Neuron (in vitro differentiated cells): ENCODE data around the gene GDPD1.
"Not testable (repeated sequence)": the region's sequence is repeated elsewhere in the genome, so short reads cannot be mapped to it uniquely, and the experiment has no call there.

ENCODE experiments used
- H2AFZ ChIP-seq: one replicate; pipeline ENCODE4 v1.6.1; 2013; ENCODE audit warnings: low read depth, mild to moderate bottlenecking, inconsistent platforms, low read length, moderate library complexity
- H3K27me3 ChIP-seq: one replicate; pipeline ENCODE4 v1.6.1; 2013; ENCODE audit warnings: low read length; ENCODE audit not compliant: insufficient read depth
- H3K36me3 ChIP-seq: one replicate; pipeline ENCODE4 v1.6.1; 2013; ENCODE audit warnings: low read length; ENCODE audit not compliant: insufficient read depth
- H3K4me1 ChIP-seq: one replicate; pipeline ENCODE4 v1.6.1; 2013; ENCODE audit warnings: low read length; ENCODE audit not compliant: insufficient read depth
- H3K4me3 ChIP-seq: 2 replicates; pipeline ENCODE4 v1.5.1; 2013; ENCODE audit warnings: mild to moderate bottlenecking, low read length, moderate library complexity
- H3K9me3 ChIP-seq: one replicate; pipeline ENCODE4 v1.6.1; 2013; ENCODE audit warnings: low read length

GDPD1 gene

DNA sequence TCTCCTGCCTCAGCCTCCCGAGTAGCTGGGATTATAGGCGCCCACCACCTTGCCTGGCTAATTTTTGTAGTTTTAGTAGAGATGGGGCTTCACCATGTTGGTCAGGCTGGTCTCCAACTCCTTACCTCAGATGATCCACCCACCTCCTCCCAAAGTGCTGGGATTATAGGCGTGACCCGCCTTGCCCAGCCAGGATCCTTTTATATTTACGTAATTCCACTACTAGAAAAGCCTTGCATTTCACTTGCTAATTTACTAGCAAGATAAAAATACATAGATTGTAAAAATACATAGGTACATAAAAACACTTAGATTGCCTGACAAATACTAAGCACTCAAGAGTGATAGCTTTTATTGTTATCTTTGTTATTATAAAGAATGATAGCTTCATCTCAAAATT lies 47.5 kb downstream of the GDPD1 start:
- H2AFZ ChIP-seq = no peak overlapping the region
- no peaks in the 10 kb centered on the region for H3K27me3 ChIP-seq
- H3K4me1 ChIP-seq = no peaks in the 10 kb centered on the region
- no peak overlapping the region for H3K4me3 ChIP-seq
- H3K9me3 ChIP-seq = no peaks in the 10 kb centered on the region
- peaks cover 28% of the 10 kb centered on the region for H3K36me3 ChIP-seq

- Histone ChIP-seq H3K27me3 (no peaks in the 10 kb centered on the region), H3K4me1 (no peaks in the 10 kb centered on the region), H3K9me3 (peaks cover 5% of the 10 kb centered on the region), H3K36me3 (peaks cover 16% of the 10 kb centered on the region), H3K4me3 (no peak overlapping the region), H2AFZ (no peak overlapping the region)
These were observed 55.3 kb downstream of the GDPD1 start for GRCh38 chr17:59275618-59276017.

- Histone ChIP-seq H3K36me3 (peaks cover 8% of the 10 kb centered on the region), H3K4me3 (no peak overlapping the region), H3K9me3 (peaks cover 5% of the 10 kb centered on the region), H3K4me1 (no peaks in the 10 kb centered on the region), H2AFZ (no peak overlapping the region), H3K27me3 (no peaks in the 10 kb centered on the region)
These were observed 56.7 kb downstream of the GDPD1 start for GRCh38 chr17:59277031-59277430.

GRCh38 chr17:59278406-59278805 lies 58.1 kb downstream of the GDPD1 start:
- no peak overlapping the region for H3K4me3 ChIP-seq

GRCh38 chr17:59284317-59284716 lies 64.0 kb downstream of the GDPD1 start:
- H2AFZ ChIP-seq = no peak overlapping the region
- no peaks in the 10 kb centered on the region for H3K27me3 ChIP-seq
- H3K4me3 ChIP-seq = no peak overlapping the region
- H3K4me1 ChIP-seq = no peaks in the 10 kb centered on the region
- peaks cover 2% of the 10 kb centered on the region for H3K36me3 ChIP-seq
- H3K9me3 ChIP-seq = peaks cover 5% of the 10 kb centered on the region

More at GRCh38 chr17:59278406-59278805, 58.1 kb downstream of the GDPD1 start:
- H3K27me3 ChIP-seq = no peaks in the 10 kb centered on the region
- H3K9me3 ChIP-seq = peaks cover 5% of the 10 kb centered on the region
- no peak overlapping the region for H2AFZ ChIP-seq
- no peaks in the 10 kb centered on the region for H3K4me1 ChIP-seq
- H3K36me3 ChIP-seq = no peaks in the 10 kb centered on the region

GRCh38 chr17:59287452-59287851 lies 67.1 kb downstream of the GDPD1 start:
- H3K27me3 ChIP-seq = no peaks in the 10 kb centered on the region
- no peaks in the 10 kb centered on the region for H3K4me1 ChIP-seq
- H3K4me3 ChIP-seq = no peak overlapping the region
- no peaks in the 10 kb centered on the region for H3K9me3 ChIP-seq
- H2AFZ ChIP-seq = no peak overlapping the region
- peaks cover 2% of the 10 kb centered on the region for H3K36me3 ChIP-seq

- H3K4me3 ChIP-seq = no peak overlapping the region
- H3K36me3 ChIP-seq = peaks cover 2% of the 10 kb centered on the region
- no peaks in the 10 kb centered on the region for H3K4me1 ChIP-seq
- H2AFZ ChIP-seq = no peak overlapping the region
- H3K9me3 ChIP-seq = no peaks in the 10 kb centered on the region
- H3K27me3 ChIP-seq = no peaks in the 10 kb centered on the region
These were observed 67.6 kb downstream of the GDPD1 start for GRCh38 chr17:59287891-59288290.

- H3K27me3 ChIP-seq = no peaks in the 10 kb centered on the region
- no peaks in the 10 kb centered on the region for H3K4me1 ChIP-seq
- H3K4me3 ChIP-seq = no peak overlapping the region
These were observed 69.6 kb downstream of the GDPD1 start for GRCh38 chr17:59289981-59290301.

DNA sequence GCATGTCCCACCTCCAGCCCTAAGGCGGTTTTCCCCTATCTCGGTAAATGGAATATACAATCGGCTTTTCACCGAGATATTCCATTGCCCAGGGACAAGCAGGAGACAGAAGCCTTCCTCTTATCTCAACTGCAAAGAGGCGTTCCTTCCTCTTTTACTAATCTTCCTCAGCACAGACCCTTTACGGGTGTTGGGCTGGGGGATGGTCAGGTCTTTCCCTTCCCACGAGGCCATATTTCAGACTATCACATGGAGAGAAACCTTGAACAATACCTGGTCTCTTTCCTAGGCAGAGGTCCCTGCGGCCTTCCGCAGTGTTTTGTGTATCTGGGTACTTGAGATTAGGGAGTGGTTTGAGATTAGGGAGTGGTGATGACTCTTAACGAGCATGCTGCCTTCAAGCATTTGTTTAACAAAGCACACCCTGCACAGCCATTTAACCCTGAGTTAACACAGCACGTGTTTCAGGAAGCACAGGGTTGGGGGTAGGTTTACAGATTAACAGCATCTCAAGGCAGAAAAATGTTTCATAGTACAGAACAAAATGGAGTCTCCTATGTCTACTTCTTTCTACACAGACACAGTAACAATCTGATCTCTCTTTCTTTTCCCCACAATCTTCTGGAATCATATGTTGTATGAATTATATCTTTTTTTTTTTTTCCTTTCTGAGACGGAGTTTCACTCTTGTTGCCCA lies 70.1 kb downstream of the GDPD1 start:
- H3K9me3 ChIP-seq, H3K4me3 ChIP-seq, H3K27me3 ChIP-seq, H2AFZ ChIP-seq, H3K36me3 ChIP-seq, H3K4me1 ChIP-seq: not testable (repeated sequence)

More at GRCh38 chr17:59289981-59290301, 69.6 kb downstream of the GDPD1 start:
- H3K36me3 ChIP-seq = peaks cover 2% of the 10 kb centered on the region
- H3K9me3 ChIP-seq = no peaks in the 10 kb centered on the region
- H2AFZ ChIP-seq = no peak overlapping the region

- no peak overlapping the region for H2AFZ ChIP-seq
- no peaks in the 10 kb centered on the region for H3K27me3 ChIP-seq
- H3K36me3 ChIP-seq = peaks cover 2% of the 10 kb centered on the region
- H3K4me3 ChIP-seq = no peak overlapping the region
- H3K9me3 ChIP-seq = no peaks in the 10 kb centered on the region
- no peaks in the 10 kb centered on the region for H3K4me1 ChIP-seq
These were observed 71.8 kb downstream of the GDPD1 start for GRCh38 chr17:59292174-59292523.

- Histone ChIP-seq H3K27me3 (no peaks in the 10 kb centered on the region), H3K36me3 (no peaks in the 10 kb centered on the region), H3K4me1 (no peaks in the 10 kb centered on the region), H3K4me3 (no peak overlapping the region), H3K9me3 (no peaks in the 10 kb centered on the region), H2AFZ (no peak overlapping the region)
These were observed 75.9 kb downstream of the GDPD1 start for GRCh38 chr17:59296190-59296589.

GRCh38 chr17:59298521-59298920 lies 78.2 kb downstream of the GDPD1 start:
- Histone ChIP-seq H3K9me3 (no peaks in the 10 kb centered on the region), H3K27me3 (no peaks in the 10 kb centered on the region), H3K36me3 (no peaks in the 10 kb centered on the region), H2AFZ (no peak overlapping the region), H3K4me3 (no peak overlapping the region), H3K4me1 (no peaks in the 10 kb centered on the region)

- H3K36me3 ChIP-seq = no peaks in the 10 kb centered on the region
- H3K9me3 ChIP-seq = no peaks in the 10 kb centered on the region
- H2AFZ ChIP-seq = no peak overlapping the region
- H3K27me3 ChIP-seq = no peaks in the 10 kb centered on the region
- H3K4me1 ChIP-seq = no peaks in the 10 kb centered on the region
- H3K4me3 ChIP-seq = no peak overlapping the region
These were observed 79.2 kb downstream of the GDPD1 start for GRCh38 chr17:59299400-59300092.

DNA sequence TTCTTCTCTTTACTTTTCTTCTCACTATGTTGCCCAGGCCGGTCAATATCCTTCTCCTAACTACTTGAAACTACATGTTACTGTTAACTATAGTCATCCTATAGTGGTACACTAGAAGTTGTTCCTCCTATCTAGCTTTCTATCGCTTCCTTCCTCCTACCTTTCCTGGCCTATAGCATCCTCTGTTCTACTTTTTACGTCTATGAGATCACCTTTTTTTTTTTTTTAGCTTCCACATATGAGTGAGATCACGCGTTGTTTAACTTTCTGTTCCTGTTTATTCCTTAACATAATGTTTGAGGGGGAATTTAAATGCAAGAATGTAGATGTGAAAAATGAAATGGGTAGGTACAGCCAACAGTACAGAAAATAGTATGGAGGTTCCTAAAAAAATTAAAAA lies 80.6 kb downstream of the GDPD1 start:
- Histone ChIP-seq H3K36me3 (no peaks in the 10 kb centered on the region), H3K4me1 (no peaks in the 10 kb centered on the region), H3K27me3 (no peaks in the 10 kb centered on the region), H3K9me3 (no peaks in the 10 kb centered on the region), H2AFZ (no peak overlapping the region), H3K4me3 (no peak overlapping the region)
